GM19468 (cell line): ENCODE data around the gene TGM3.

Source experiments
- ATAC-seq: cut with Tn5 transposase; IDR thresholded peaks from one replicate; pipeline ENCODE4 v1.9.1; 2021; ENCODE audit warnings: mild to moderate bottlenecking, moderate library complexity, moderate number of reproducible peaks; ENCODE audit not compliant: unreplicated experiment; ENCODE audit errors: extremely low read depth

TGM3 gene

DNA sequence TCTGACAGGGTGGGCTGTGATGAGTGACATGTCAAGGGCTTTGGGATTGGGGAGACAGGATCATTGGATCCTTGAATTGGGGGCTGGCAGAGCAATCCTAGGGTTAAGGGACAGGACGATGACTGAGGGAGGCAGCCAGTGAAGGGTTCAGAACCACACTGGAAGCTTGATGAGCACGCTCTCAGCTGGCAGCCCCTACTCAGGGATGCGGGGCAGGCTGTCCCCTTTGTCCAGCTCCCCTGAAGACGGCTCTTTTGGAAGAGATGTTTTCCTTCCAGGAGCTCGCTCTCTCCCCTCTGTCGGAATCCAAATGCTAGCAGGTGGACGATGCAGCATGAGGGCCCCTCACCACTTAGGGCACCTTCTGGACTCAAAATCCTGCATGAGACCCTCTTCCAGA lies 8.4 kb downstream of the TGM3 start:
- no peak for ATAC-seq

DNA sequence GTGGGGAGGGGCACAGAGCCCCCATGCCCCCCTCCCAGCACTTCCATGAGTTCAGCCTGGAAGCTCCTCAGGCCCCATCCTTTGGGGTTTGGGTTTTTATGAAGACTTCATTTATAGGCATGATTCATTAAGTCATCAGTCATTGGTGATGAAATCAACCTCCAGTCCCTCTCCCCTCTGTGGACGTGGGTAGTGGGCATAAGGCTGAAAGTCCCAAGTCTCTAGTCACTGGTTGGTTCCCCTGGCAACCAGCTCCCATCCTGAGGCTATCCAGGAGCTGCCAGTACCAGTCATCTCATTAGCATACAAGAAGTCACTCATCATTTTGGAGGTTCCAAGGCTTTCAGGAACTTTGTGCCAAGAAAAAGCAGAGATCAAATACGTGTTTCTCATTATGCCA lies 9.2 kb downstream of the TGM3 start:
- no peak for ATAC-seq

DNA sequence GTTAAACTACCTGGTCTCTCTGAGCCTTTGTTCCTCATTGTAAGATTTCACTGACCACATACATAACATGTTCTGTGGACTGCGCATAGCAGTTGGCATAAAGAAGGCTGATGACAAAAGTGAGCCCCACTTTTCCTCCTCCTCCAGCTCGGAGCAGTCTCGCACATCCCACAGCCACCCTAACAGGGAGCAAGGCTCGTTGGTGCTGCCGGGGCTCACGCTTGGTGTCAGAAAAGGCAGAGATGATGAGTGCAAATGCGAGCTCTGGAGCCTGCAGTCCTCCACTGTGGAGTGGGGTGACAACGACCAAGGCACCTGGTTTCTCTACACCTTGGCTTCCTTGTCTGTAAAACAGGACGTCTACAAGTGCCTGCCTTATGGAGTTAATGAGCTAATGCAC lies 9.7 kb downstream of the TGM3 start:
- ATAC-seq = no peak

DNA sequence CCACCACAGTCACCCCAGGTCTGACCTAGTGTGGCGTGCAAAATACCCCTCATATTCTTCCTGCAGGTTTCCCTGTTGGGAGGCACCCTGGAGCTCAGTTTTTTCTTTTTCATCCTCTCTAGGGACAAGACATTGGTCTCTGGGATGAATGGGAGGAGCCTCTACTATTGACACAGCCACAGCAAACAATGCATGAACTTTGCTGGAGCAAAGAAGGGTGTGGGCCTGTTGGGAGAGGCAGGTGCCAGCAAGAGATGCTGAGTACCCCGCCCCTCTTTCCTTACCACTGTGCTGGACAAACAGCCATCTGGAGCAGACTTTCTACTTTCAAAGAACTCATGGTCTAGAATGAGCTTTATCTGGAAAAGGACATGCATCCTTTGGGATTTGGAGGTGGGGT lies 10.1 kb downstream of the TGM3 start:
- no peak for ATAC-seq

DNA sequence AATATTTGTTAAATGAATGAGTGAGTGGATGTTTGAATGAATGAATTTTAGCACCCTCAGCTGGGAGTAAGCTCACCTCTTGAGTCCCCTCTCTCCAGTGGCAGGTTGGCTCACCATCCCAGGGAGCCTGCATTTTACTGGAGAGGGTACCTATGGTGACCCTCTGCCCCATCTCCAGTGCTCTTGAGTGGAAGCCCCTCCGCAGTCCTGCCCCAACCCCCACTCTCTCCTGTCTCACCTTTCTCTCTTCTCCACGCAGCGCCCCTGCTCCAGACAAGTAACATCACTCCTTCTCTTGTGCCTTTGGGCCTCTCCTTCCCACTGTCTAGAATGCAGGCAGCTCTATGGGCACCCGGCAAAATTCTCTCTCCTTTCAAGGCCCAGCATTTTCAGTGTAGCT lies 11.3 kb downstream of the TGM3 start:
- no peak for ATAC-seq

DNA sequence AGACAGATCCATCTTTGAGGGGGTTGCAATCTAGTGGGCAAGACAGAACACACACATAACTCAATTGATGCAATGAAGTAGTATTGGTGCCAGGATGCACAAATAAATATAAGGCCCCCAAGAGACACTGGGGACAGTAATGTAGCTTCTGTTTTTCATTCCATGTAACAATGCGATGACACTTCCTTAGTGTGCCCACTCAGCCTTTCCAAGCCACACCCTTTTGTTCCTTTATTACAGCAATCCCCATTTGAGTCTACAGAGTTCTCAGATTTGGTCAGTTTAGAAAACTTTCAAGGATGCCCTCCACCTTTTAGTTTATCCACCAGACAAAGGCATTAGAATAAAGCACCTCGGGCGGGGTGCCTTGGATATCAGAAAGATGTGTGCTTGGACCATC lies 15.5 kb downstream of the TGM3 start:
- ATAC-seq = no peak

DNA sequence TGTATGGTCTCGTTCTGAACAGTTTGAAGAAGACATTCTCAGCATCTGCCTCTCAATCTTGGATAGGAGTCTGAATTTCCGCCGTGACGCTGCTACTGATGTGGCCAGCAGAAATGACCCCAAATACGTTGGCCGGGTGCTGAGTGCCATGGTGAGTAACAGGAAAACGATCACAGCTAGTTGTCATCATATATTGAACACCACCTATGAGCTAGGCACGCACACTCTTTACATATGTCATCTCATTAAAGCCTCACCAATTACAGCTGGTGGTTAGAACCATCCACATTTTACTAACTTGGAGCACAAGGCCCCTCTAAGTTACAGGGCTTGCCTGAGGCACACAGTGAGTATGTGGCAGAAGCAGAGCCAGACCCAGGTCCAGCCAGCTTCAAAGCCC lies 17.1 kb downstream of the TGM3 start:
- ATAC-seq = no peak

DNA sequence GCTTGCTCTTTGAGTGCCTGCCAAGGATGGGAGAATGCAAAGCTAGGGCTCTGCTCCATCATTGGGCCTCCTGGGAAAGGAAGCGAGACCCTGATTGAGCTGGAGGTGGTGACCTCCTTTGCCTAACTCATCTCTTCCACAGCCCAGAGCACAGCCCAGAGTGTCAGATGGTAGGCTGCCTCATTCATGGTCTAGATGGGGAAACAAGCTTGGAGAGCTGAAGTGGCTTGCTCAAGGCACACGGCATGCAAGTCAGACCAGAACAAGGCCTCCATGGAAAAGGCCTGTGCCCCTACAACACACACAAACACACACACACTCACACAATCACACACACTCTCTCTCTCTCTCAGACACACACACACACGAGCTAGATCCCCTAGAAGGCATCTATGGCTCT lies 17.5 kb downstream of the TGM3 start:
- ATAC-seq = no peak

DNA sequence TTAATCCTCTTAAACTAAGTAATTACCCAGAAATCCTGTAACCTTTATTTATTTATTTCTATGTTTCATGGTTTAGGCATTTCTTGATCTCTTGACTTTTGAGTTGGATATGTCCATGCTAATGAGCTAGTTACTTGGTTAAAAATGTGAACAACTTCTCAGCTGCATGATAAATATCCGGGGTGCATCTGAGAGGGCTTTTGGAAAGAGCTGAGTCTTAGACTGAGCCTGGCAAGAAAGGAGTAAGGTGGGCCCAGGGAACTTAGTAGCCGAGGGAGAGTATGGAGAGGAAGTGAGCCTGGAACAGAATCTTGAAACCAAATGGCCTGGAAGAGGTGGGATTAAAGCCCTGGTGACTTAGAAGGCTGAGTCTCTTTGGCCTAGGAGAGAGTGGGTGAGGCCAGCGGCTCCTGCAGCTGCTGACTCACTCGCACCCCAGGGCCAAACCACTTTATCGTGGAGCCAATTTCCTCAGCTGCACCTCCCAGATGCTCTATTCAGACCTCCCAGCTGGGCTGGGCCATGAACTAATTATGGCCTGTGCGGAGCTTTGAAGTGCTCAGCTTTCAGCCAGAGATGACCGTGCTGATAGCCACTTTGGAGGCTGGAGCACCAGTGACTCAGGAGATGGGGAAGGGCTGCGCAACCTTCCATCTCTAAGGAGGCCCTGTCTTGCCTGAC lies 19.1 kb downstream of the TGM3 start:
- ATAC-seq = no peak

DNA sequence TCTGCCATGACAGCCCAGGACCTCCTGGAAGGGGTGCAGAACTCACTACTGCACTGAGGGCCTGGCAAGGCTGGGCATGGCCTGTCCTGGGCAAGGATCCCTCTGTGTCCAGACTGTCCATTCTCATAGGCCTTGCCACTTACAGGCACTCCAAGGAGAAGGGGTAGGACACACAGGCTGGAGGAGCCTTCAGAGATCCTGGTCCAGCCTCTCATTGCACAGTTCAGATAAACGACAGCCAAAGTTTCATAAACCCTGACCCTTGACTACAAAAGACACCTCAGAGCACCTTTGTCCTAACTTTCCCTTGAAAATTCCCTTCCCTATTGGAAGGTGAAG lies 19.6 kb downstream of the TGM3 start:
- ATAC-seq = no peak

DNA sequence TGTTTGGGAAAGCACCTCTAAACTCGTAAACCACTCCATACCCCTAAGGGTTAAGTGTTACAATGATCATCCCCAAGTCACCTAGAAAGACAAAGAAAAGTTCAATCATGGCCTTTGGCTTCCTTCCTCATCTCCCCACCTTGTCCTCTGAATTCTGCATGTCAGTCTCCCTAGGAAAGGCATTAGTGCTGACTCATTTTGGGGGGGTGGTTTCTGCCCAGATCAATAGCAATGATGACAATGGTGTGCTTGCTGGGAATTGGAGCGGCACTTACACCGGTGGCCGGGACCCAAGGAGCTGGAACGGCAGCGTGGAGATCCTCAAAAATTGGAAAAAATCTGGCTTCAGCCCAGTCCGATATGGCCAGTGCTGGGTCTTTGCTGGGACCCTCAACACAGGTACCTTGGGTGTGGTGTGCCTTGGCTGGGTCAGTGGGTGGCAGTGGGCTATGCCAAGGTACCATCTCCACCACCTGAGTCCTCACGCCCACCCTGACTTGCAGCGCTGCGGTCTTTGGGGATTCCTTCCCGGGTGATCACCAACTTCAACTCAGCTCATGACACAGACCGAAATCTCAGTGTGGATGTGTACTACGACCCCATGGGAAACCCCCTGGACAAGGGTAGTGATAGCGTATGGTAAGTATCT lies 21.2 kb downstream of the TGM3 start:
- ATAC-seq = no peak

DNA sequence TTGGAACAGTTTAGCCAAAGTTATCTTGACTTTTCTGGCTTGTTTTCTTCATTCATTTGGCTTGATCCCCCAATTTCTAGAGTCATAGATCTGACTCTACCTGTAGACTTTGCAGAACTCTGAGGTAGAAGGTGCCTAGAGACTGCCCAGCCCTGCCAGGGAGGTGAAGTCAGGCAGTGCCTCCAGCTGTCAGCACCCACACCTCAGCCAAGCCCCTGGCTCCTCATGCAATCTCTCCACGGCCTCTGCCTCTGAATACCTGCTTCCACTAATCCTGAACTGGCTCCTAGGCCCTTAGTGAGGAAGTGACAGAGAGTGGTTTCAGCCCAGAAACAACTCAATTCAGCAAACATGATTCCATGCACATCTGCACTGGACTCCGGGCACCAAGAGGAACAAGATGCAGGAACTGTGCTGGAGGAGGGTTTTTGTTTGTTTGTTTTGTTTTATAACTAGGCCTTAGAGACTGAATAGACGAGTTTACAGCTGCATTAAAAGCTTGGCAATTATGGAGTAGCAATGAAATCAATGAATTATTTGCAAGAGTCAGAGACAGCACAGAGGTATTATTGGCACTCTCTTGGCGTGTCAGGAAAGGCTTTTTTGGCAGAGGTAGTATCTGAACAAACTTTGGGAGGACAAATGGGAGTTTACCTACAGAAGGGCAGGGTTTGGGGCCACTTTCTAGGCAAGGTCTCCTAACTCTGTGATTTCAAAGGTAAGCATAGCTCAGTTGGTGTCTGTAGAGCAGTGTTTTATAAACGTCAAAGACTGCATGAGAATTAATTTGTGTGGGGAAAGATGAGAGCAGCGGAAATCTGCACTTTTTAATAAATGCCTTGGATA lies 25.2 kb downstream of the TGM3 start:
- no peak for ATAC-seq

DNA sequence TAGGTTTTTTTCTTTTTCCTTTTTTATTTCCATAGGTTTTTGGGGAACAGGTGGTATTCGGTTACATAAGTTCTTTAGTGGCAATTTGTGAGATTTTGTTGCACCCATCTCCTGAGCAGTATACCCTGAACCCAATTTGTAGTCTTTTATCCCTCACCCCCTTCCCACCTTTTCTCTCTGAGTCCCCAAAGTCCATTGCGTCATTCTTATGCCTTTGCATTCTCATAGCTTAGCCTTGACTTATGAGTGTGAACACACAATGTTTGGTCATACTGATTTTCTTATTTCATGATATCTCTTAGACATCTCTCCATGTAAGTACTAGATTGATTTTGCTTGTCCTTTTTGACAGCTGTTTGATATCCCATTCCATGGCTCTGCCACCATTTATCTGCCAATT lies 27.2 kb downstream of the TGM3 start:
- ATAC-seq = no peak

DNA sequence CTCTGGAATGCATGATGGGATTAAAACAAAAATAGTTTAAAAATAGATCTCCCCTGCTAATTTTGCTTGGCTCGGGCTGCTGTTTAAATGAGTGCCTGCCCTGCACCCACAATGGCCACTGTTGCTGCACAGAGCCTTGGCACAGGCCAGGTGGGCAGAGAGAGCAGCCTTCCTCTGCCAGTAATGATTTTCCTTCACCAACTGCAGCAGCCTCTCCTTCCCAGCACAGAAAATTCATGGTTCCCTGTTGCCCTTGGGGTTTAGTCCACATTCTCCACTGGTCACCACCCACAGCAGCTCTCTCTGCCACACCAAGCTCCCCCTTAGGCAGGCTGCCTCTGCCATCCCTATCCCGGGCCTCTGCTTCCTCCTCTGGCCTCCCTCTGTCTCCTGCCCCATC lies 30.2 kb downstream of the TGM3 start:
- no peak for ATAC-seq

DNA sequence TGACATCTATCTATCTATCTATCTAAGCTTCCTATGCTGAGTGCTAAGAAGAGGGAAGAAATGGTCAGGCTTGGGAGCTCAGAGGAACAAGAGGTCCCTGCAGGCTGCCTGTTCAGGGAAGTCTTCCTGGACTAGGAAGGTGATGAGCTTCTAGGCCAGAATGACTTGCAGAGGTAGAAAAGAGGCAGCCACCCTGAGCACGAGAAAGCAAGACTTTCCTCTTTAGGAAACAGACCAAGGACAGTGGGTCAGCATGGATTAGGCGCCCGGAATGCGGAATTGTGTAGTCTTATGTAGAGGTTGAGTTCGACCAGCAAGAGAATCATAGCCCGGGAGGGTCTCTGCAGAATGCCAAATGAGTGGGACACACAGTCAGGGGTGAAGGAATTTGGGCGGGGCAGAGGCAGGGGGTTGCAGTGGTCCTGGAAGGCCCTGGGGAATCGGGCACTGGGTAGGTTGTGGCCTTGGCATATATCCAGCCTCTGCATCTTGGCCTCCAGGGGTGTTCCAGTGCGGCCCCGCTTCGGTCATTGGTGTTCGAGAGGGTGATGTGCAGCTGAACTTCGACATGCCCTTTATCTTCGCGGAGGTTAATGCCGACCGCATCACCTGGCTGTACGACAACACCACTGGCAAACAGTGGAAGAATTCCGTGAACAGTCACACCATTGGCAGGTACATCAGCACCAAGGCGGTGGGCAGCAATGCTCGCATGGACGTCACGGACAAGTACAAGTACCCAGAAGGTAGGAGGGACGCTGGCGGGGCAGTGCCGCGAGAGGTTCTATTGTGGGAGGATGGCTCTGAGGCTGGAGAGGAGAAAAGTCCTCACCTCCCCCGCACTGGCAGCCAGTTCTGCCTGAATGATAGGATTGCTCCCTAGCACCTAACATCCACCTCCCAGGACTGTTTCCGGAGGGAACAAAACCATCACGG lies 32.1 kb downstream of the TGM3 start:
- ATAC-seq = no peak

DNA sequence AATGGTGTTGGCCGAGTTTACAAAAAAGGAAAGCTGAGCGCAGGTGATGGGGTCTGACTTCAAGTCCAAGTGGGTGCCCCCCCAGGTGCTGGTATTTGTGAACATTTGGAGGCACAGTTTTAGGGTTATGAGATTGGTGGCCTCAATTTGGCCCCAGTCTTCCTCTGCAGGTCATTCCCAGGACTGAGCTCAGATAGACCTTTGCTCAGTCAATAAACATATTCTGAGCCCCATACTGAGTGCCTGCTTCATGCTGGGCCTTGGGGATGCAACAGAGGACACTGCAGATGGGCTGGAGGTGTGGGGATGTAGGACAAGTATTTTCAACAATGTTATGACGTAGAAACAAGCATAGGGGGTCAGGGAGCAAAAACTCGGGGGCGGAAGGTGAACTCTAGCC lies 33.5 kb downstream of the TGM3 start:
- ATAC-seq = no peak

DNA sequence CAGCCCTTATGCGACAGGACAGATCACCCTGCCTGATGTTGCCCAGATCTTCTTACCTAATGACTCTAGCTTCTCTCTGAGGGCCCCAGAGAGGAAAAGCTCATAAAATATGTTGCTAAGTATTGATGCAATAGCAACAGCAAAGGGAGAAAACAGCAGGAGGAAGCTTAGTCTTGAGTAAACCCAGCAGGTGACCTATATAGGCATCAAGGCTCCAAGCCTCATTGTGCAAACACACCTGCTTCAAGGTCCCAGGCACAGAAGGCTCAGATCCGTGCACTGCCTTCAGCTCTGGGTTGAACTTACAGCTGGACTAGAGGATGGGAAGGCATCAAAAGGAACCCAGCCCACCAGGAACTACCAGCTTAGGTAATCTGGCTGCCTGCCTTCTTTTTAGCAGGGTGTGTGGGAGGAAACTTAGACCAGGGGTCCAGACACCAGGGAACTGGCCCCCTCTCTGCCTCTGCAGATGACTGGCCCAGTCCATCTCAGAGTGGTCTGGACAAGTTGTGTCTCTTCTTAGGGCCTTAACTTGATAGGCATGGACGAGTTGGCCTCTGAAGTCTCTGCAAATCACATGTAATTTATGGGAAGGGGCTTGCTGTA lies 34.4 kb downstream of the TGM3 start:
- ATAC-seq = no peak

DNA sequence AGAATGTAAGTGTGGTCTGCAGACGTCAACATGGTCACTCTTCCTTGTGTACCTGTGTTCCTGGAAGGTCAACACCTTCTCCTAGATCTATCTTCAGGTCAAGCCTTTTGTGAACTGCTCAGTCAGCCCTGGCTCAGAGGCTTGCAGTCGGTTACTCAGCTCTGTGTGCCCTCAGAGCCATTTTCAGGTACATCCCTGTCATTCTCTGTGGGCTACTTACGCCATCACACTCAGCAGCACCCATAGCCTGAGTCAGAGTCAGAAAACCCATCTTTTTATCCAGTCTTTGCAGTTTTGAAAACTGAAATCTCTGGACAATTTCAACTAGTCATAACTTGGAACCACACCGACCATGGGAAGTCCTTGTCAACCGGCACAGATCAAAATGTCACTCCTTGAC lies 35.3 kb downstream of the TGM3 start:
- no peak for ATAC-seq

DNA sequence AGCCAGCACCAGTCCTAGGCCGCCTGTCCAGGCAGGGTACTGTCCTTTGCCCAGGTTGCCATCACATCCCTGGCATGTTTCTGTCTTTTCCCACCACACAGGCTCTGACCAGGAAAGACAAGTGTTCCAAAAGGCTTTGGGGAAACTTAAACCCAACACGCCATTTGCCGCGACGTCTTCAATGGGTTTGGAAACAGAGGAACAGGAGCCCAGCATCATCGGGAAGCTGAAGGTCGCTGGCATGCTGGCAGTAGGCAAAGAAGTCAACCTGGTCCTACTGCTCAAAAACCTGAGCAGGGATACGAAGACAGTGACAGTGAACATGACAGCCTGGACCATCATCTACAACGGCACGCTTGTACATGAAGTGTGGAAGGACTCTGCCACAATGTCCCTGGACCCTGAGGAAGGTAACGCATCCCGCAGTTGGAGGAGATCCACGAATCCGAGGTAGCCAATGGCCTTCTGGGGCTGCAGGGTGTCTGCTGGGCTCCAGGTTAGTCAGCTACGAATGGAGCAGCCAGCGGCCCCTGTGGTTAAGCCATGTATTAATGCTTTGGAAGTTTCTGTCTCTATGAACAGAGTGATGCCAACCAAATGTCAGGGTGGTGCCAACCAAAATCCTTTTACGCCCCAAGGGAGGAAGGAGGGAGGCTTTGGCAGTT lies 36.2 kb downstream of the TGM3 start:
- ATAC-seq = no peak

DNA sequence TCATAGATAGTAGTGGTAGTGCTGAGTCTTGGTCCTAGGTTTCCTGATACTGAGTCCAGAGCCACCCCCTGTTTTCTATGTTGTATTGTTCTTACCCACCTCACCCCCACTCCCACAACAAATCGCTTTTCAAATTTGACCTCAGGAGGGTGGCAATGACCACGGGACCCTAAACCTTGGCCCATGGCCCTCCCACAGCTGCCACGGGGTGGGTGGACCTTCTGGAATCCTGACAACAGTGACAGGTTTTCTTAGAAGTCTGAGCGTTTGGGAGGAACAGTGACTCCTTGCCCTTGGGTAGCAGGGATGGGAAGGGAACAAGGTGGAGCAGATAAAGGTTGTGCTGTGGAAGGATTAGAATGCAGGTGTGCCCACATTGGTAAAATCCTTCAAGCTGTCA lies 36.9 kb downstream of the TGM3 start:
- ATAC-seq = no peak
